ENCODE results near the gene TRIM44.

Gene TRIM44

DNA sequence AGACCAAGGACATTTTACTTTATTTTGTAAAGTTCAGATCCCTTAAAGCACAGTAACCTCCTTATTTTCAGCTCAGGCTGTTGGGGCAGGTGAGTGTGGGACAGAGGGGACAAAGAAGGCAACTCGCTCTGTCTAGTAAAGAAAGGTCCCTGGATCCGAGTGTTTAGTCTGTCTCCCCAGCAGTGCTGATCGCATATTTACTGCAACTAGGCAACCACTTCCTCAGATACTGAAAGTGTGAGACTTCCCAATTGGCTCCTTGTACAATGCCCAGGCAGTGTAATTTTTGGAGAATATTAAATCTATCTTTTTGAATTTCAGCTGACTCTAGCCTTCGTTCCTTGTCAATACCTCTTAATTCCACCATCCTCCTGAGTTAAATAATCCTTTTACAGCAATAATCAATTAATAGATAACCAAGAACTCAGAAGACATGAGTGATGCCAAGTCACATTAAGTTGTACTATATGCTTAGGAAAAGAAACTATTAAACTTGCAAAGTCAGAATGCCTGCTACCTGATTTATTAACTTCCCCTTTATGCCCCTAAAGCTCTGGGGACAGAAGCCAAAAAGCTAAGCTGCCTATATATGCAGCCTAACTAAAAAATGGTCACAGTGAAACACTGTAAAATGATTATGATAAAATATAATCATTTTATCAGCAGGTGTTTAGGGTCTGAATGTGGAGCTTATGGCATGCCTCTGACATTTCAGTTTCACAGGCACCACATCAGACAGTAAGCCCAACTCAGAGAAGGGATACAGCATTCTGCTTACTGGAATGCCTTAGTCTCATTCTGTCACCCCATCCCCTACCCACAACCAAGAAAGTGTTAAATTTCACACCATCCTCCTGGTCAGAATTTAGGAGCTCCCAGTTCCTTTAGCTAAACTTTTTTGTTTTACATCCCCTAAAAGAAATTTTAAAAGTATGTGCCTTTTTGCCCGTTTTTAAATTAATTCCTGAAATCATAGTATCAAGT, 138.7 kb downstream of the TRIM44 start:
- no peak overlapping the region for H3K4me3 ChIP-seq (ENCODE audit: low read length)
- TF ChIP-seq ZNF274 (IDR thresholded peaks at IDR 0.05; ENCODE audit: low read depth, low read length), result no peak

DNA sequence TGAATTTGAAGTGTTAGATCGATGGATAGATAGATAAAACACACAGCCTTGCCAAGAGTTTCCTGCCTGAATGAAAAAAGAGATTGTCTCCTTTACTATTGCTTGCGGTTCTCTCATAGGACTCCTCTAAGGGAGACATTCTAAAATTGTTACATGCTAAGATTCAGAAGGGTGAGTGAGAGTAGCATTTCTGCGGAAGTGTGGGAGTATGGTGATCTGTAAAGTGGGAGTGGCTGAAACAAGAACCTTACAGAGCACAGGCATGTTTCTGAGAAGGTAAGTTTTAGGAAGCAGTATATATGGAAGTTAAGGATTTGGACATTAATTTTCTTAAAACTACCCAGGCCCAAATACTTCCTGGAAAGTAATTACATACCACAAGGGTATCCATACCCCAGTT, 139.6 kb downstream of the TRIM44 start:
- no peak for TF ChIP-seq ZNF274 (IDR thresholded peaks at IDR 0.05; ENCODE audit: low read depth, low read length)
- H3K4me3 ChIP-seq (ENCODE audit: low read length), result no peak overlapping the region

DNA sequence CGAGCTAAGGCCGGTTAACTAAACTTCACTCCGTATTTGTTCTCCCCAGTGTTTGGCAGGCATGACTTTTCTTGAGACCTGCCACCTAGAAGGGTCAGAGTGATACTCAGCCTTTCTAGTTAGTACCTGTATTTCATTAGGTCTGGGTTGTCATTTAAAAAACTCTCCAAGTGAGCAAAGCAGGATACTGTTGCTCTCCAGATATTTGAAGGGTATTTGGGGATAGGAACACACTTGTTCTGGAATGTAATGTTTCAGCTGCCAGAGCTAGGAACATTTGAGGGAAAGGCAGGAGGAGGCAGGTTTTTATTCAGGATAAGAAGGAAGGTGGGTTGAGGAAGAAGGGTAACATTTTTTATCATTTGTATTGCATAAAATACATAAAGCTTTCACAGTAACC, 140.1 kb downstream of the TRIM44 start:
- H3K4me3 ChIP-seq (ENCODE audit: low read length), result no peak overlapping the region
- TF ChIP-seq ZNF274 (IDR thresholded peaks at IDR 0.05; ENCODE audit: low read depth, low read length), result no peak

DNA sequence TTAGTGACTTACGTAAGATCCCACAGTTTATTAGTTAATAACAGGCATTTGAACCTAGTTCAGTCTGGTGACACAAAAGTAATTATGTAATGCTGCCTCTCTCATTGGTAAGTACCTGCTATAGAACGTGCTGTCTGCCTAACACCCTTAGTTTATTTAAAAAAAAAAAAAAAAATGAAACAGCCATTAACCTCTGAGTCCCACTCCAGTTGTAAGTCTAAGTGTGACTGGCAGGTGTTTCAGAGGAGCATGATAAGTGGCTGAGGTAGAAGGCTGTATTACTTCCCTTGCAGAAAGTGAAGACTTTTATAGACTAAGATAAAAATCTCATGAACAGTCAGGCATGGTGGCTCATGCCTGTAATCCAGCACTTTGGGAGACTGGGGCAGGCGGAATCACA, 140.5 kb downstream of the TRIM44 start:
- H3K4me3 ChIP-seq (ENCODE audit: low read length), result no peak overlapping the region
- no peak for TF ChIP-seq ZNF274 (IDR thresholded peaks at IDR 0.05; ENCODE audit: low read depth, low read length)

DNA sequence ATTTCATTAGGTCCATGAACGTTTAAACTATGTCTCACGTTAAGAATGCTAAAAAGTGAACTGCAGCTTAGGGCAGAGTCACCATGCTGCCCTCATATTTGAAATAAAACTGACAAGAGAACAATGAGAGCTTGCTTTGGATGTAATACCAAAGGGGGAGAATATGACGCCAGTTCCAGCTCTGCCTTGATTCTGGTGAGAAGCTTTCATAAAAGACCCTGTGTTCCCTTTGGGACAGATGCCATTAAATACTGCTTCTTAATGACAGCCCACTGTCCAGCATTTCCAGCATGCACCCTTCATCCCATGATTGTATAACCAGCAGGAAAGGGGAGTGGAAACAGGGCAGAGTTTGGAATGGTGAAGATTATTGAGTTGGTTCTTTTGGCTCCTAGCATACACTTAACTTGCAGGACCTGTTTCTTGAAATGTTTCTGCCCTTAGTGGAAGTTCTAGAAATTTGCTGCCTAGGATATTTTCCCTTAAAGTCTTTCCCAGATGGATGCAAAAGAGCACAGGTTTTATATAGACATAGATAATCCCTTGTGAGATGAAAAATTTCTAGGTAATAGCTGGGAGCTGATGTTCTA, 142.0 kb downstream of the TRIM44 start:
- H3K4me3 ChIP-seq (ENCODE audit: low read length), result no peak overlapping the region
- TF ChIP-seq ZNF274 (IDR thresholded peaks at IDR 0.05; ENCODE audit: low read depth, low read length), result no peak

DNA sequence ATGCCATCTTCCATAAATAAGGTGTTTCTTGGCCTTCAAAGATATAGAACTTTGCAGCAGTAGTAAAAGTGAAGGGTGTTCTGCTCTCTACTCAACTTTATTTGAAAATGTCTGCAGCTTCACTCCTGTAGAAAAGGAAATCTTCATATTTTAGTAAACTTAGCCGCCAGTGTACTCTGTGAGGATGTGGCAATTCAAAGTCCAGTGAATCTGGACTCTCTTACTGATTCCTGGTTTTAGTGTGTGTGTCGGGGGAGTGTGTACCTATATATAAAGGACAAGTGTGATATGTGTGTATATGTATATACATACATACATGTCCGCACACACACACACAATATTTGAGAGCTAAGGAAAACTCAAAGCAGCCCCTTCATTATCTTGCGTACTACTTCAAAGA, 147.0 kb downstream of the TRIM44 start:
- H3K4me3 ChIP-seq (ENCODE audit: low read length), result no peak overlapping the region
- TF ChIP-seq ZNF274 (IDR thresholded peaks at IDR 0.05; ENCODE audit: low read depth, low read length), result no peak

DNA sequence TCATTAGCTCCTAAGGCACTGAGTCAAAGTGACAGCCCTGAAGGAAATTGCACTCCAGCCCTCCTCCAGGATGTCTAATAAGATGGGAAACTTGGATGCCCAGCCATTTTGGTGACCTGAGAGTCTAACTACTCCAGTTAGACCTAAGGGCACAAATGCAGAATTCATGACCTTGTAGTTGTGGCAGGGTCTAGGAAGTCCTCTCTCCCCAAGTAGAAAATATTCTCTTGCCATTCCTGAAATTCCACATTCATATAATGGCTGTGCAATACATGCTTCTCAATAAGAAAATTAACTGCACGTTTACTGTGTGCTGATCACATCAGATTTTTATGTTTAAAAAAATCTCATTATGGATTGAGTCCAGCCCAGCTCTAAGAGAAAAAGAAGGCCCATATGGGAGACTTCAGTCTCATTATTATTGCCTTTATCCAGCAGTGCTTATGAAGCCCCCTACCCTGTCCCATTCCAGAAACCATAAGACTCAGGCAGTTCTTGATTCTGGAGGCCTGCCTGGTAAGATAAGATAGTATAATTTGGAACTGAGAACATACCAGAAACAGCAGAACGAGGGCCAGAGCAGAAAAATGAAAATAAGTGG, 147.6 kb downstream of the TRIM44 start:
- TF ChIP-seq ZNF274 (IDR thresholded peaks at IDR 0.05; ENCODE audit: low read depth, low read length), result no peak
- H3K4me3 ChIP-seq (ENCODE audit: low read length), result no peak overlapping the region

DNA sequence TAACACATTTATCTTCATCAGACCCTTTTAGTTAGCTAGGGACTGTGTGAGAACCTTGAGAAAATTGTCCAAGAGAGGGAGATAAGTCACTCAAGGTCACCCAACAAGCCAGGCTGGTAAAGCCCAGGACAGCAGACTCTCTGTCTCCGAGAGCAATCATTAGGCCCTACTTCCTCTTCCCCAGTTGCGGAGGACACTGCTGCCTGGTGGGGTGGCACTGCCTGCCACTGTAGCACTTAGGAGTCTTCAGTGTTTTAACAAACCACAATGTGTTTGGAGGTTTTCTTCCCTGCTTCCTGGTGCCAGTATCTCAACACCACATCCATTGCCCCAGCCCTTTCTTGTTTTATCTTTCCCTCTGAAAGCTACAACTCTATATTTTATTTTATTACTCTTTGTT, 149.2 kb downstream of the TRIM44 start:
- H3K4me3 ChIP-seq (ENCODE audit: low read length), result no peak overlapping the region
- no peak for TF ChIP-seq ZNF274 (IDR thresholded peaks at IDR 0.05; ENCODE audit: low read depth, low read length)

DNA sequence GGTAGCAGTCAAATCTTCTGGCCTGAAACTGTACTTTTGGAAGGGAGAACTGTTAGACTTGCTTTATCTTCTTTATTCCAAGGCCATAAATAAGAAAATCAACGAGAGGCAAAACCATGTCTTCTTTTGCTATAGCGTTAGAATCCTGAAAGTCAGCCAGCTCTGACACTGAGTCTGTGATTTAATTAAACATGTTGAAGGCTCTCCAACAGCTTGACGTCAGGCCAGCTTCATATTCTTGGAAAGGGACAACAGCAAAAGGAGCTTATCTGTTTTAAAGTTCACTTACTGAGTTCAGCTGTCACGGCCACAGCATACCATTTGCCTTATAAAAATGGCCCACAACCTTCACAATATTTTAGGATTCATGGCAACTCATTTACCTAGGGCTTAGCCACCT, 150.3 kb downstream of the TRIM44 start:
- no peak for TF ChIP-seq ZNF274 (IDR thresholded peaks at IDR 0.05; ENCODE audit: low read depth, low read length)
- H3K4me3 ChIP-seq (ENCODE audit: low read length), result no peak overlapping the region

DNA sequence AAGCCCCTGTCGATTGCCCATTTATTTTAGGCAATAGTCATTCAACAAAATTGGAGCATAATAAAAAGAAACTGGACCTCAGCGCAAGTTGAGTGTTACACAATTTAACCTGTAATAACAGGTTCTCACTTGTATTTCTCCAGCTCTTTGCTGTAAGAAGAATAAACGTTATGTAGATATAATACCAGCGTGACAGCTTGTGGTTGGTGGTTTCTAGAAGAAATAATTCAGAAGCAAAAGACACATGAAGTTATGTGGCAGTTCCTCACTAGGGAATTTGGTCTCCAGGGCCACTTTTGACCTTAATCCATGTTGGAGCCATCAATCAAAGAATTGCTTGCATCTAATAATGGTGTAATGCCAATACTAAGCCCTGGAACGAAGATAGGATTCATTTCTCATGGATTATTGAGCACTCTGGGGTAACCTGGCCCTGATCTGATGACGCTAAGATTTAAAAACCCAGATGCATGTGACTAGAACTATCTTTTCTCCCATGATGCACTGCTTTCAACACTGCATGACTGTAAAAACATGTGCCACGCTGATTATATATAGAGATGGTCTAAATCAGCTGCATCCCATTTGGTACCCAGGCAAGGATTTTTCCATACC, 151.6 kb downstream of the TRIM44 start:
- H3K4me3 ChIP-seq (ENCODE audit: low read length), result no peak overlapping the region
- TF ChIP-seq ZNF274 (IDR thresholded peaks at IDR 0.05; ENCODE audit: low read depth, low read length), result no peak

DNA sequence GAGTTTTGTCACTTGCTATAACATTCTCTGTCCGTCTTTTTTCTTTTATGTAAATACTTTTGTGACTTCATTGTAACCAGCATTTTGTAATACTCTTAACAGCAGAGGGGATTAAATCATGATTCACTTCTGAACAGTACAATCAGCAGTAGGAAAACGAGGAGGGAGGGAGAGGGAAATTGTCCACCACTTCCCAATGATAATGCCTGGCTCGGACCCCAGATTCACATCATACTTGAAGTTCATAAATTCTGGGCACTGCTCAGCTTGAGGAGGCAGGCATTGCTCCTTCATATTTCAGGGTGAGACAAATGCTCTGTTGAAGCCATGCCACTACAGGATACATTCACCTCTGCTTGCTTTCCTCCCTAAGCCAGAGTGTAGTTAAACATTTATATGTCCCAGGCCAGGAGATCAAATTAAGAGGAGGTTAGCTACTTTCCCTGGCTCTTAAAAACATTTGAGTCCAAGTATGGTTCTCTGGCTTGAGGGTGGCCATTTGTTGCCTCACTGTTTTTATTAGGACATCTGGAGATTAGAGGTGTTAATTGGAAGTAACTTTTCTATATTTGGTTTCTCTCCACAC, 152.2 kb downstream of the TRIM44 start:
- H3K4me3 ChIP-seq (ENCODE audit: low read length), result no peak overlapping the region
- TF ChIP-seq ZNF274 (IDR thresholded peaks at IDR 0.05; ENCODE audit: low read depth, low read length), result no peak

DNA sequence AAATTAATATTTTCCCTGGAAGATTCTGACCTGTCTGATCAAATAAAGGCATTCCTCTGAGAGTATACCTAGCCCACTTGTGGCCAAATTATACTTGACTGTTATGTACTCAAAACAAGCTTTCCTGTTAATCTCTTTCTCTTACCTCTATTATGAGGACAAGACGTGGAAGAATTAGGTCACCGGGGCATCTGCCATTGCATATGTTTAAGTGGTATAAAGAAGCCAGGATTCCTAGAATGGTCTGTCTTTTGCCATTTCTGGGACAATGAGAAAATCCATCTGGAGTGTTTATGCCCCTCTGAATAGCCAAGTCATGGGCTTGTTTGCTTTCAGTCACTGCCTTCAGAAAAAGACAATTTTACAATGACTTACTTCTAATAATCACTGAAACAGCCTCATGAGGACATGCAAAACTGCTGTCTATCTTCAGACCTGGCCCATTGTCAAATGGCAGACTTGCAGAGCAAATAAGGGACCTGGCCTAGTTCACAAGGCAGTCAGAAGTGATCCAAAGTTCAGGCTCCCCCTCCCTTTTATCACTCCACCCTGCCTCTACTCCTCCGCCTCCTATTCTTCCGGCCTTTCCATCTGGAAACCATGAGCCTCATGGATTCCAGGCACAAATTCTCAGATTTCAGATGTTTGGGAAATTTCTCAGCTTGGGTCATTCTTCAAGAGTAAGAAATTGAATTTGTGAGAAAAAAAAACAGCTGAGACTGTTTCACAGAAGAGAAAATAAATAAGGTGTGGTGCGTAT, 153.2 kb downstream of the TRIM44 start:
- no peak for TF ChIP-seq ZNF274 (IDR thresholded peaks at IDR 0.05; ENCODE audit: low read depth, low read length)
- no peak overlapping the region for H3K4me3 ChIP-seq (ENCODE audit: low read length)

DNA sequence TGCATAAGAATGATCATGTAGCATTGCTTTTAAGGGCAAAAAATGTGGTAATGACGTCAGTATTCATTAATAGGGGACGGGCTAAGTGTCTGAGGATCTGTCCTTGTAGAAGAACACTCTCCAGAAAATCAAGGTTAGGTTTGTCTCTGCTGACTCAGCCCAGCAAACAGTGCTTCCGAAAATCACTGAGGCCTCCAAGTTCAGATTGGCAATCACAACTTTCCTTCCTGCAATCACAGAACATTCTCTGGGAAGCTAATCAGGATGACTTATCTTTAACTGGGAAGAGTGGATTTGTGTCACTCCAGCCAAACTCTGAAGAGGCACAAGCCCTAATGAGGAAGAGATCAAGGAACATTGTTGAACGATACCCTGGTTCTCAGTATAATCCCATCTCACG, 158.0 kb downstream of the TRIM44 start:
- no peak overlapping the region for H3K4me3 ChIP-seq (ENCODE audit: low read length)
- no peak for TF ChIP-seq ZNF274 (IDR thresholded peaks at IDR 0.05; ENCODE audit: low read depth, low read length)

Measured in GM08714 (cell line).